HFFc6 (cell line): Measurements from ENCODE around the gene ONECUT1. TPM values are rescaled to one million over a fixed set of nuclear protein-coding genes. Genes with fewer than 3 reads are reported as not detected.

Experiments
- DNase-seq: peaks from one replicate; pipeline ENCODE4 v3.0.0-alpha.2; 2018
- H3K27ac Mint-ChIP-seq: 2 replicates; pipeline ENCODE4 v1.8.0; 2020; ENCODE audit warnings: mild to moderate bottlenecking, mixed read lengths
- H3K27me3 Mint-ChIP-seq: 2 replicates; pipeline ENCODE4 v1.8.0; 2021; ENCODE audit warnings: mild to moderate bottlenecking, moderate library complexity, mixed read lengths; ENCODE audit not compliant: insufficient read depth
- H3K36me3 Mint-ChIP-seq: 2 replicates; pipeline ENCODE4 v1.8.0; 2021; ENCODE audit warnings: low read depth, mixed read lengths
- H3K4me1 Mint-ChIP-seq: 2 replicates; pipeline ENCODE4 v1.8.0; 2020; ENCODE audit warnings: low read depth, mixed read lengths
- H3K4me3 Mint-ChIP-seq: 2 replicates; pipeline ENCODE4 v1.8.0; 2020; ENCODE audit warnings: mild to moderate bottlenecking, moderate library complexity, mixed read lengths
- H3K9me3 Mint-ChIP-seq: 2 replicates; pipeline ENCODE4 v1.8.0; 2020; ENCODE audit warnings: mild to moderate bottlenecking, mixed read lengths
- CTCF ChIP-seq: fragments of 200-600 bp; sonication (generic); IDR thresholded peaks from 2 replicates; pipeline ENCODE4 v1.5.0; 2021; ENCODE audit warnings: antibody characterized with exemption, mild to moderate bottlenecking
- total RNA-seq, 6 experiments: library from RNA; stranded (reverse); fragmentation: NEBNext Ultra II Directional; extraction: Animal tissue kit (Norgen Biotek cat#: 25700); gene quantifications; 2 replicates in 1 of 6; 3 replicates in 5 of 6; pipeline ENCODE4 v1.2.3, GENCODE V29; 2021

The ONECUT1 gene
- total RNA-seq, 6 experiments from 2014 or later: 0.16 to 0.38 (median 0.23) TPM; not detected in 2

- Mint-ChIP-seq H3K4me1 (peaks cover under 1% of the 10 kb centered on the region), H3K9me3 (no peaks in the 10 kb centered on the region), H3K27ac (no peak overlapping the region), H3K27me3 (peaks cover 72% of the 10 kb centered on the region), H3K36me3 (no peaks in the 10 kb centered on the region), H3K4me3 (no peak overlapping the region)
- no peak for DNase-seq
- no peak for TF ChIP-seq CTCF
Measured at GRCh38 chr15:52785672-52786406, 4.3 kb downstream of the ONECUT1 start.

- Mint-ChIP-seq H3K9me3 (no peaks in the 10 kb centered on the region), H3K36me3 (no peaks in the 10 kb centered on the region), H3K4me3 (no peak overlapping the region), H3K27me3 (peaks cover 72% of the 10 kb centered on the region), H3K27ac (no peak overlapping the region), H3K4me1 (peaks cover 7% of the 10 kb centered on the region)
- no peak for DNase-seq
- no peak for TF ChIP-seq CTCF
Measured at GRCh38 chr15:52784799-52785671, 5.1 kb downstream of the ONECUT1 start.

- Mint-ChIP-seq H3K27me3 (peaks cover 67% of the 10 kb centered on the region), H3K4me3 (no peak overlapping the region), H3K9me3 (no peaks in the 10 kb centered on the region), H3K27ac (no peak overlapping the region), H3K36me3 (no peaks in the 10 kb centered on the region), H3K4me1 (peaks cover 7% of the 10 kb centered on the region)
- no peak for DNase-seq
- TF ChIP-seq CTCF: peak; percentile 70
Measured at GRCh38 chr15:52783929-52784798, 6.0 kb downstream of the ONECUT1 start.

GRCh38 chr15:52783191-52783829, 6.8 kb downstream of the ONECUT1 start:
- H3K4me3 Mint-ChIP-seq: no peak overlapping the region
- H3K27me3 Mint-ChIP-seq: peaks cover 63% of the 10 kb centered on the region
- H3K4me1 Mint-ChIP-seq: peaks cover 7% of the 10 kb centered on the region
- no peaks in the 10 kb centered on the region for H3K36me3 Mint-ChIP-seq
- no peak for DNase-seq
- no peaks in the 10 kb centered on the region for H3K9me3 Mint-ChIP-seq
- no peak overlapping the region for H3K27ac Mint-ChIP-seq
- no peak for TF ChIP-seq CTCF

GRCh38 chr15:52782514-52782913, 7.6 kb downstream of the ONECUT1 start:
- H3K4me3 Mint-ChIP-seq: no peak overlapping the region
- H3K9me3 Mint-ChIP-seq: no peaks in the 10 kb centered on the region
- TF ChIP-seq CTCF: no peak
- peaks cover 55% of the 10 kb centered on the region for H3K27me3 Mint-ChIP-seq
- peaks cover 7% of the 10 kb centered on the region for H3K4me1 Mint-ChIP-seq
- H3K27ac Mint-ChIP-seq: no peak overlapping the region
- no peak for DNase-seq
- no peaks in the 10 kb centered on the region for H3K36me3 Mint-ChIP-seq
